Endodermal cell (in vitro differentiated cells): ENCODE results near the gene RPRD1A. TPM values are rescaled to one million over a fixed set of nuclear protein-coding genes. Genes with fewer than 3 reads are reported as not detected.
A peak's percentile ranks its signal among the peaks of the same experiment; 100 is the strongest.

Experiments
- DNase-seq: peaks from one replicate; pipeline ENCODE4 v3.0.0-alpha.2; 2017
- H3K27ac ChIP-seq: 2 replicates; pipeline ENCODE4 v1.5.1; 2013; ENCODE audit warnings: mild to moderate bottlenecking, low read depth, low read length, moderate library complexity
- H3K27me3 ChIP-seq: 2 replicates; pipeline ENCODE4 v1.6.1; 2013; ENCODE audit warnings: mild to moderate bottlenecking, low read length, moderate library complexity; ENCODE audit not compliant: insufficient read depth, control insufficient read depth, poor library complexity, severe bottlenecking
- H3K36me3 ChIP-seq: 2 replicates; pipeline ENCODE4 v1.7.0; 2013; ENCODE audit warnings: mild to moderate bottlenecking, low read length, moderate library complexity; ENCODE audit not compliant: control insufficient read depth, insufficient read depth
- H3K4me1 ChIP-seq: one replicate; pipeline ENCODE4 v1.7.0; 2013; ENCODE audit warnings: low read length; ENCODE audit not compliant: control insufficient read depth, insufficient read depth
- H3K4me3 ChIP-seq: 2 replicates; pipeline ENCODE4 v1.5.1; 2013; ENCODE audit warnings: mild to moderate bottlenecking, low read length, moderate library complexity
- H3K9ac ChIP-seq: 2 replicates; pipeline ENCODE4 v1.6.1; 2013; ENCODE audit warnings: mild to moderate bottlenecking, low read length, moderate library complexity; ENCODE audit not compliant: poor library complexity, severe bottlenecking; ENCODE audit errors: extremely low read depth
- H3K9me3 ChIP-seq: 2 replicates; pipeline ENCODE4 v1.6.1; 2013; ENCODE audit warnings: mild to moderate bottlenecking, low read length, moderate library complexity; ENCODE audit not compliant: control insufficient read depth
- H3K27ac Mint-ChIP-seq: 2 replicates; pipeline ENCODE4 v1.8.0; 2020; ENCODE audit warnings: mixed read lengths
- H3K27me3 Mint-ChIP-seq: 2 replicates; pipeline ENCODE4 v1.8.0; 2021; ENCODE audit warnings: mild to moderate bottlenecking, mixed read lengths; ENCODE audit not compliant: insufficient read depth
- H3K36me3 Mint-ChIP-seq: 2 replicates; pipeline ENCODE4 v1.8.0; 2020; ENCODE audit warnings: low read depth, mixed read lengths
- H3K4me1 Mint-ChIP-seq: 2 replicates; pipeline ENCODE4 v1.8.0; 2020; ENCODE audit warnings: mixed read lengths
- H3K4me3 Mint-ChIP-seq: 2 replicates; pipeline ENCODE4 v1.8.0; 2020; ENCODE audit warnings: mild to moderate bottlenecking, moderate library complexity, mixed read lengths
- H3K9me3 Mint-ChIP-seq: 2 replicates; pipeline ENCODE4 v1.8.0; 2020; ENCODE audit warnings: mild to moderate bottlenecking, mixed read lengths
- WGBS, 2 experiments: methylation state at CpG; one replicate each; pipeline versions ENCODE4 v1.1.5 to v1.1.7; 2013; ENCODE audit warnings: missing lambda C conversion rate in 2 of 2, mixed read lengths in 1 of 2; ENCODE audit not compliant: insufficient coverage in 1 of 2, insufficient read length in 1 of 2; 5-methylcytosine and 5-hydroxymethylcytosine counted together
- total RNA-seq, 2 donors: library from RNA; stranded (reverse); fragmentation: NEBNext Ultra II Directional in 1 of 2; extraction: Animal tissue kit (Norgen Biotek cat#: 25700) in 1 of 2; gene quantifications; 2 replicates in 1 of 2; 3 replicates in 1 of 2; pipeline ENCODE4 v1.2.1, GENCODE V29; 2021
- TF ChIP-seq, protein P1 (sequence below): fragments of 200-600 bp; sonication (generic); conservative IDR thresholded peaks from 2 replicates; pipeline ENCODE4 v1.5.0; 2021; ENCODE audit warnings: antibody characterized with exemption, mild to moderate bottlenecking

The RPRD1A gene
- total RNA-seq, 2 donors from 2014 or later = 90.5 to 97.7 TPM

DNA sequence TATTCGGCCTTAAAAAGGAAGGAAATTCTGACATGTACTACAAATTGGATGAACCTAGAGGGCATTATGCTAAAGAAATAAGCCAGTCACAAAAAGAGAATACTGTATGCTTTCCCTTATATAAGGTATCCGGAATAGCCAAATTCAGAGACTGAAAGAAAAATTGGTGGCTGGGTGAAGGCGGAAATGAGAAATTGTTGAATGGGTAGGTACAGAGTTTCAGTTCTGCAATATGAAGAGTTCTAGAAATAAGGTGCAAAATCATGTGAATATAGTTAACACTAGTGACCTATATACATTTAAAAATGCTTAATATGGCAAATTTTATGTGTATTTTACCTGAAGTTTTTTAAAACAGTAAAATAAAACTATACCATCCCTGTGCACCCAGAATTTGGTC is 51.7 kb downstream of the RPRD1A start:
- H3K27me3 Mint-ChIP-seq = no peaks in the 10 kb centered on the region
- H3K36me3 Mint-ChIP-seq = no peaks in the 10 kb centered on the region
- Histone ChIP-seq H3K4me3 (no peak overlapping the region), H3K9me3 (no peaks in the 10 kb centered on the region), H3K27ac (no peak overlapping the region), H3K4me1 (no peaks in the 10 kb centered on the region), H3K27me3 (no peaks in the 10 kb centered on the region), H3K36me3 (no peaks in the 10 kb centered on the region), H3K9ac (no peak overlapping the region)
- no peaks in the 10 kb centered on the region for H3K9me3 Mint-ChIP-seq
- TF ChIP-seq, protein P1, sequence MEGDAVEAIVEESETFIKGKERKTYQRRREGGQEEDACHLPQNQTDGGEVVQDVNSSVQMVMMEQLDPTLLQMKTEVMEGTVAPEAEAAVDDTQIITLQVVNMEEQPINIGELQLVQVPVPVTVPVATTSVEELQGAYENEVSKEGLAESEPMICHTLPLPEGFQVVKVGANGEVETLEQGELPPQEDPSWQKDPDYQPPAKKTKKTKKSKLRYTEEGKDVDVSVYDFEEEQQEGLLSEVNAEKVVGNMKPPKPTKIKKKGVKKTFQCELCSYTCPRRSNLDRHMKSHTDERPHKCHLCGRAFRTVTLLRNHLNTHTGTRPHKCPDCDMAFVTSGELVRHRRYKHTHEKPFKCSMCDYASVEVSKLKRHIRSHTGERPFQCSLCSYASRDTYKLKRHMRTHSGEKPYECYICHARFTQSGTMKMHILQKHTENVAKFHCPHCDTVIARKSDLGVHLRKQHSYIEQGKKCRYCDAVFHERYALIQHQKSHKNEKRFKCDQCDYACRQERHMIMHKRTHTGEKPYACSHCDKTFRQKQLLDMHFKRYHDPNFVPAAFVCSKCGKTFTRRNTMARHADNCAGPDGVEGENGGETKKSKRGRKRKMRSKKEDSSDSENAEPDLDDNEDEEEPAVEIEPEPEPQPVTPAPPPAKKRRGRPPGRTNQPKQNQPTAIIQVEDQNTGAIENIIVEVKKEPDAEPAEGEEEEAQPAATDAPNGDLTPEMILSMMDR = no peak
- H3K4me1 Mint-ChIP-seq = no peaks in the 10 kb centered on the region
- WGBS, 2 experiments = 89 to 95% methylated on average over 3 of the region's 3 CpGs
- no peak overlapping the region for H3K4me3 Mint-ChIP-seq
- H3K27ac Mint-ChIP-seq = no peak overlapping the region
- no peak for DNase-seq

DNA sequence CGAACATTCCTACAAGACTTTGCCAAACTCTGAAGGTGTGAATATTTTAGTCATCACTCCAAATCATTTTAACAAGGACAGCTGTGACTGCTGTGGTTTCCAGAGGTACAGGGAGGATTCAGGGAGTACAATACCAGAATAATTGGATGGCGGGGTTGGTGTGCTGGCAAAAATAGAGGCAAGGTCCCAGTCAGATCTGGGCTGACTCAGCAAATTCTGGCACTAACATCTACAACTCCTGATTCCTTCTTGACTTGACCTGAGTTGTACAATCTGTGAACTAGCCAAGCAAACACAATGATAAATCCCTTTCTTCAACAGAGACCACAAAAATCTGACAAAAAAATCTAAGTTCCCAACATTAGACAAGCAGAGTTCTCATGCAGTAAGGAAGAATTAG is 54.5 kb downstream of the RPRD1A start:
- H3K27ac ChIP-seq = no peak overlapping the region
- H3K27me3 ChIP-seq = no peaks in the 10 kb centered on the region
- Mint-ChIP-seq H3K9me3 (no peaks in the 10 kb centered on the region), H3K4me1 (no peaks in the 10 kb centered on the region), H3K27ac (peak overlapping the region; percentile 5), H3K36me3 (no peaks in the 10 kb centered on the region), H3K4me3 (no peak overlapping the region), H3K27me3 (no peaks in the 10 kb centered on the region)
- no peak for DNase-seq
- H3K9ac ChIP-seq = no peak overlapping the region
- 78 to 100% methylated on average over 1 to 2 of the region's 2 CpGs for whole genome bisulfite sequencing, 2 experiments
- no peak overlapping the region for H3K4me3 ChIP-seq
- no peaks in the 10 kb centered on the region for H3K9me3 ChIP-seq
- TF ChIP-seq, protein P1 = no peak
- no peaks in the 10 kb centered on the region for H3K36me3 ChIP-seq
- no peaks in the 10 kb centered on the region for H3K4me1 ChIP-seq

DNA sequence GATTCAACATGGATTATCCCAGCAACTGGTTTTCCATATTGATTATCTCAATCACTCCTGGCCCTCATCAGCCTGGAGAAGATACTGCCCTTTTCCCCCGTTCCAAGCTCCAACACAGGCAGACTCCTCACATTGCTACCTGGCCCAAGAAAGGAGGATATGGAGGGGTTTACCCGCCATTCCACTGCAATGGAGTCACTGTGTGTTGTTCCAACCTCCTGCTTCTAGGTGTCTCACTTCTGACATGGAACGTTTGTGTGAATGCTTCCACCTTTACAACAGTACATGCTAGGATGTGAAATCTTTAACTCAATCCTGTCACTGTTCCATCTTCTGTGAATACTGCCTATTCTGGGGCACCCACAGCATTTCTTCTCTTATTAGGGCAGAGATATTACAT is 58.1 kb downstream of the RPRD1A start:
- WGBS, 2 experiments = 93 to 96% methylated on average over 2 to 3 of the region's 3 CpGs
- no peak overlapping the region for H3K27ac ChIP-seq
- no peaks in the 10 kb centered on the region for H3K4me1 ChIP-seq
- no peak for DNase-seq
- Mint-ChIP-seq H3K4me3 (no peak overlapping the region), H3K4me1 (no peaks in the 10 kb centered on the region), H3K27me3 (no peaks in the 10 kb centered on the region), H3K9me3 (no peaks in the 10 kb centered on the region), H3K36me3 (peaks cover 2% of the 10 kb centered on the region), H3K27ac (no peak overlapping the region)
- no peaks in the 10 kb centered on the region for H3K36me3 ChIP-seq
- no peak overlapping the region for H3K4me3 ChIP-seq
- no peak overlapping the region for H3K9ac ChIP-seq
- H3K9me3 ChIP-seq = no peaks in the 10 kb centered on the region
- H3K27me3 ChIP-seq = no peaks in the 10 kb centered on the region
- TF ChIP-seq, protein P1 = no peak
